PC-3 (cell line): Measurements from ENCODE around the gene CEP112.

Experiments
- CTCF ChIP-seq: fragments of 300-600 bp; sonication (generic); conservative IDR thresholded peaks from 2 replicates; pipeline ENCODE4 v1.5.1; 2017; ENCODE audit warnings: antibody characterized with exemption, low read depth, mild to moderate bottlenecking, low read length
- EZH2 ChIP-seq: fragments of 300-600 bp; sonication (generic); IDR thresholded peaks from one replicate; pipeline ENCODE4 v1.6.1; 2017; ENCODE audit warnings: antibody characterized with exemption, mild to moderate bottlenecking, low read length; ENCODE audit not compliant: unreplicated experiment

DNA sequence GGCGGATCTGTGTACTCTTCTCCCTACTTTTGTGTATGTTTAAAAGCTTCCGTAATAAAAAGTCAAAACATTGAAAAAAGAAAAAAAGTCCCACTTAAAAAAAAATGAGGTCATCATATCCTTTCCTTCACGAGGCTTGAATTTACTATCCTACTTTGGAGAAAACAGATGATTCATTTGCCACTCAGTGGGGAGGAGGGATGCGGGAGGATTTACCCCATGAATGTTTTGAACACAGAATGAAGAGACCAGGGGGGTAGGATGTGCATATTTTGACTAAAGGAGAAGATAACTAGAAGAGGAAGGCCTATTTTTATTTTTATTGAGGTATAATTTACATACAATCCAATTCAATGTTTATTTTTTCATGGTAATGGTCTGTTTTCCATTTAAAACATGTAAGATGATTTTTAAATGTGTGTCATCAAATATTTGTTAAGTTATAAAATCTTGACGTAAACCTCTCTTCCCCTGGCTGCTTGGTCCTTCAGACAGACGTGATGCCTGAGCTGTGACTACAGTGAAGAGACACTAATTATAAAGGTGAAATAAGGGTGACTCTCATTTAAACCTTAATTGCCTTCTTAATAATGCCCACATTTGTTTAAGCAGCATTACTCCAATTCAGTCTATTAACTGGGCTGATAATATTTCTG, 495.1 kb downstream of the CEP112 start:
- TF ChIP-seq CTCF (no peak), EZH2 (no peak)
